Erythroblast (primary cell): ENCODE results near the gene PCID2.

Experiments
- DNase-seq, 2 experiments: peaks; one replicate each; lab custom pipeline; 2025; lab: John Stamatoyannopoulos, UW
- GATA1 ChIP-seq: IDR thresholded peaks from 2 replicates; pipeline ENCODE4 v1.6.1; 2011; ENCODE audit warnings: low read depth, mild to moderate bottlenecking, control low read depth, low read length, moderate library complexity
- POLR2A ChIP-seq: IDR thresholded peaks from 2 replicates; pipeline ENCODE4 v1.6.1; 2011; ENCODE audit warnings: mild to moderate bottlenecking, low read length

PCID2 gene

GRCh38 chr13:113229161-113229560 is 20.7 kb upstream of the PCID2 start:
- TF ChIP-seq POLR2A = no peak
- TF ChIP-seq GATA1 = no peak
- DNase-seq = no peak

- DNase-seq = no peak
- TF ChIP-seq GATA1 = no peak
- no peak for TF ChIP-seq POLR2A
Observed at GRCh38 chr13:113226873-113227450, 18.5 kb upstream of the PCID2 start.

GRCh38 chr13:113225515-113225914 is 17.0 kb upstream of the PCID2 start:
- no peak for TF ChIP-seq GATA1
- no peak for TF ChIP-seq POLR2A

GRCh38 chr13:113224486-113224885 is 16.0 kb upstream of the PCID2 start:
- TF ChIP-seq GATA1 = no peak
- DNase-seq = no peak

More at GRCh38 chr13:113225515-113225914, 17.0 kb upstream of the PCID2 start:
- no peak for DNase-seq

GRCh38 chr13:113223070-113223469 is 14.6 kb upstream of the PCID2 start:
- TF ChIP-seq POLR2A = no peak
- TF ChIP-seq GATA1 = no peak
- no peak for DNase-seq

GRCh38 chr13:113220877-113221276 is 12.4 kb upstream of the PCID2 start:
- TF ChIP-seq POLR2A (no peak), GATA1 (no peak)
- peak; percentile 30 to 51 for DNase-seq

GRCh38 chr13:113220141-113220598 is 11.7 kb upstream of the PCID2 start:
- TF ChIP-seq POLR2A (no peak), GATA1 (no peak)

GRCh38 chr13:113219256-113219940 is 10.9 kb upstream of the PCID2 start:
- peak; percentile 87 to 88 for DNase-seq
- TF ChIP-seq GATA1 (no peak), POLR2A (no peak)

More at GRCh38 chr13:113220141-113220598, 11.7 kb upstream of the PCID2 start:
- DNase-seq = peak; percentile 96 to 97

GRCh38 chr13:113218586-113218985 is 10.1 kb upstream of the PCID2 start:
- TF ChIP-seq POLR2A (no peak), GATA1 (no peak)
- DNase-seq = no peak

- DNase-seq = peak; percentile 20 to 56
- no peak for TF ChIP-seq POLR2A
- TF ChIP-seq GATA1 = no peak
Observed at GRCh38 chr13:113216254-113217048, 8.0 kb upstream of the PCID2 start.

GRCh38 chr13:113211774-113212173 is 3.3 kb upstream of the PCID2 start:
- TF ChIP-seq GATA1 (no peak), POLR2A (no peak)
- peak; percentile 67 to 76 for DNase-seq

GRCh38 chr13:113210833-113211232 is 2.4 kb upstream of the PCID2 start:
- TF ChIP-seq POLR2A (no peak), GATA1 (no peak)
- DNase-seq = peak; percentile 37 to 46

- DNase-seq = peak; percentile 83 to 85
- TF ChIP-seq POLR2A = peak; percentile 43
- no peak for TF ChIP-seq GATA1
Observed at GRCh38 chr13:113209759-113210421, 1.4 kb upstream of the PCID2 start.

GRCh38 chr13:113209336-113209758 is 878 bp upstream of the PCID2 start, which contains the start of gene CUL4A:
Gene CUL4A (plus strand): TSS chr13:113209613. CDS start chr13:113209628, 15 bp downstream.
- TF ChIP-seq POLR2A (no peak), GATA1 (no peak)
- peak; percentile 83 to 92 for DNase-seq
